ENCODE measurements around the gene MSH3.

Gene MSH3

DNA sequence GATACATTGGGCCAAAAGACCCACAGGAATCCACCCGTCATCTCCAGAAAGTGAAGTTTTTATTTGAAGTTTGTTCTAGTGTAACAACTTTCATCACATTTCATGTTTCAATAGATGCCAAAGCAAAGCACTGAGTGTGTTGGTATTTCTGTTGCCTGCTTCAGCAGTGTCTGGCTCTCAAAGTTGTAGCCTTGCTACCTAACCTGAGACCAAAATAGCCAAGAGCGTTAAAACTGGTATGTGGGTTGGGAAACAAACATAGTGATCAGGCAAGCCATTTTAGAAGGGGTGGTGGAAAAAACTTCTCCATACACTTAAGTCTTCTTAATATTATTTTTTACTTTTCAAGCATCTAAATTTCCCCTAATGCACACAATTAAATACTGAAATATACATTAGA, 150.6 kb downstream of the MSH3 start:
- CTCF ChIA-PET, result no interaction called here
- H3K4me3 ChIP-seq (ENCODE audit: low read depth, low read length), result no peak overlapping the region
- H3K36me3 ChIP-seq (ENCODE audit: control insufficient read depth in 2 of 2, insufficient read depth in 1 of 2, low read length in 2 of 2), result peaks cover 0 to 3% of the 10 kb centered on the region in 2 experiments; a peak in 2 of 3 replicates
- H3K27ac ChIP-seq (ENCODE audit: extremely low read depth, low read depth, low read length), result no peak overlapping the region
- TF ChIP-seq ZSCAN16 (tag by site-specific recombination; IDR thresholded peaks at IDR 0.05), result no peak
- TF ChIP-seq ZNF843 (tag by site-specific recombination; IDR thresholded peaks at IDR 0.05), result no peak
- no peak for TF ChIP-seq OSR2 (tag by site-specific recombination; IDR thresholded peaks at IDR 0.05)
- TF ChIP-seq ZNF24 (tag by site-specific recombination; IDR thresholded peaks at IDR 0.05), result no peak
- TF ChIP-seq, protein P1, sequence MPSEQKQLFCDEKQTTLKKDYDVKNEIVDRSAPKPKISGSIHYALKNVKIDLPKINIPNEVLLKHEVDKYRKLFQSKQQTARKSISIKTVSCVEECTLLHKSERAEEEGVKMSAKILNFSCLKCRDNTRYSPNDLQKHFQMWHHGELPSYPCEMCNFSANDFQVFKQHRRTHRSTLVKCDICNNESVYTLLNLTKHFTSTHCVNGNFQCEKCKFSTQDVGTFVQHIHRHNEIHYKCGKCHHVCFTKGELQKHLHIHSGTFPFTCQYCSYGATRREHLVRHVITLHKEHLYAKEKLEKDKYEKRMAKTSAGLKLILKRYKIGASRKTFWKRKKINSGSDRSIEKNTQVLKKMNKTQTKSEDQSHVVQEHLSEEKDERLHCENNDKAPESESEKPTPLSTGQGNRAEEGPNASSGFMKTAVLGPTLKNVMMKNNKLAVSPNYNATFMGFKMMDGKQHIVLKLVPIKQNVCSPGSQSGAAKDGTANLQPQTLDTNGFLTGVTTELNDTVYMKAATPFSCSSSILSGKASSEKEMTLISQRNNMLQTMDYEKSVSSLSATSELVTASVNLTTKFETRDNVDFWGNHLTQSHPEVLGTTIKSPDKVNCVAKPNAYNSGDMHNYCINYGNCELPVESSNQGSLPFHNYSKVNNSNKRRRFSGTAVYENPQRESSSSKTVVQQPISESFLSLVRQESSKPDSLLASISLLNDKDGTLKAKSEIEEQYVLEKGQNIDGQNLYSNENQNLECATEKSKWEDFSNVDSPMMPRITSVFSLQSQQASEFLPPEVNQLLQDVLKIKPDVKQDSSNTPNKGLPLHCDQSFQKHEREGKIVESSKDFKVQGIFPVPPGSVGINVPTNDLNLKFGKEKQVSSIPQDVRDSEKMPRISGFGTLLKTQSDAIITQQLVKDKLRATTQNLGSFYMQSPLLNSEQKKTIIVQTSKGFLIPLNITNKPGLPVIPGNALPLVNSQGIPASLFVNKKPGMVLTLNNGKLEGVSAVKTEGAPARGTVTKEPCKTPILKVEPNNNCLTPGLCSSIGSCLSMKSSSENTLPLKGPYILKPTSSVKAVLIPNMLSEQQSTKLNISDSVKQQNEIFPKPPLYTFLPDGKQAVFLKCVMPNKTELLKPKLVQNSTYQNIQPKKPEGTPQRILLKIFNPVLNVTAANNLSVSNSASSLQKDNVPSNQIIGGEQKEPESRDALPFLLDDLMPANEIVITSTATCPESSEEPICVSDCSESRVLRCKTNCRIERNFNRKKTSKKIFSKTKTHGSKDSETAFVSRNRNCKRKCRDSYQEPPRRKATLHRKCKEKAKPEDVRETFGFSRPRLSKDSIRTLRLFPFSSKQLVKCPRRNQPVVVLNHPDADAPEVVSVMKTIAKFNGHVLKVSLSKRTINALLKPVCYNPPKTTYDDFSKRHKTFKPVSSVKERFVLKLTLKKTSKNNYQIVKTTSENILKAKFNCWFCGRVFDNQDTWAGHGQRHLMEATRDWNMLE (tag by site-specific recombination; conservative IDR thresholded peaks at IDR 0.05; ENCODE audit: low read depth), result no peak
- no peak for TF ChIP-seq RBAK (tag by site-specific recombination; IDR thresholded peaks at IDR 0.05)
- TF ChIP-seq SP3 (tag by site-specific recombination; IDR thresholded peaks at IDR 0.05), result no peak
- TF ChIP-seq ZNF514 (tag by site-specific recombination; IDR thresholded peaks at IDR 0.05), result no peak
- TF ChIP-seq, protein P2, sequence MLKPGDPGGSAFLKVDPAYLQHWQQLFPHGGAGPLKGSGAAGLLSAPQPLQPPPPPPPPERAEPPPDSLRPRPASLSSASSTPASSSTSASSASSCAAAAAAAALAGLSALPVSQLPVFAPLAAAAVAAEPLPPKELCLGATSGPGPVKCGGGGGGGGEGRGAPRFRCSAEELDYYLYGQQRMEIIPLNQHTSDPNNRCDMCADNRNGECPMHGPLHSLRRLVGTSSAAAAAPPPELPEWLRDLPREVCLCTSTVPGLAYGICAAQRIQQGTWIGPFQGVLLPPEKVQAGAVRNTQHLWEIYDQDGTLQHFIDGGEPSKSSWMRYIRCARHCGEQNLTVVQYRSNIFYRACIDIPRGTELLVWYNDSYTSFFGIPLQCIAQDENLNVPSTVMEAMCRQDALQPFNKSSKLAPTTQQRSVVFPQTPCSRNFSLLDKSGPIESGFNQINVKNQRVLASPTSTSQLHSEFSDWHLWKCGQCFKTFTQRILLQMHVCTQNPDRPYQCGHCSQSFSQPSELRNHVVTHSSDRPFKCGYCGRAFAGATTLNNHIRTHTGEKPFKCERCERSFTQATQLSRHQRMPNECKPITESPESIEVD (tag by site-specific recombination; IDR thresholded peaks at IDR 0.05), result no peak
- TF ChIP-seq, protein P3, sequence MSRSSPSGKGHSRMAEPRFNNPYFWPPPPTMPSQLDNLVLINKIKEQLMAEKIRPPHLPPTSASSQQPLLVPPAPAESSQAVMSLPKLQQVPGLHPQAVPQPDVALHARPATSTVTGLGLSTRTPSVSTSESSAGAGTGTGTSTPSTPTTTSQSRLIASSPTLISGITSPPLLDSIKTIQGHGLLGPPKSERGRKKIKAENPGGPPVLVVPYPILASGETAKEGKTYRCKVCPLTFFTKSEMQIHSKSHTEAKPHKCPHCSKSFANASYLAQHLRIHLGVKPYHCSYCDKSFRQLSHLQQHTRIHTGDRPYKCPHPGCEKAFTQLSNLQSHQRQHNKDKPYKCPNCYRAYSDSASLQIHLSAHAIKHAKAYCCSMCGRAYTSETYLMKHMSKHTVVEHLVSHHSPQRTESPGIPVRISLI (tag by site-specific recombination; IDR thresholded peaks at IDR 0.05), result no peak
- no peak for TF ChIP-seq ZEB2 (tag by site-specific recombination; IDR thresholded peaks at IDR 0.05)
- TF ChIP-seq, protein P4, sequence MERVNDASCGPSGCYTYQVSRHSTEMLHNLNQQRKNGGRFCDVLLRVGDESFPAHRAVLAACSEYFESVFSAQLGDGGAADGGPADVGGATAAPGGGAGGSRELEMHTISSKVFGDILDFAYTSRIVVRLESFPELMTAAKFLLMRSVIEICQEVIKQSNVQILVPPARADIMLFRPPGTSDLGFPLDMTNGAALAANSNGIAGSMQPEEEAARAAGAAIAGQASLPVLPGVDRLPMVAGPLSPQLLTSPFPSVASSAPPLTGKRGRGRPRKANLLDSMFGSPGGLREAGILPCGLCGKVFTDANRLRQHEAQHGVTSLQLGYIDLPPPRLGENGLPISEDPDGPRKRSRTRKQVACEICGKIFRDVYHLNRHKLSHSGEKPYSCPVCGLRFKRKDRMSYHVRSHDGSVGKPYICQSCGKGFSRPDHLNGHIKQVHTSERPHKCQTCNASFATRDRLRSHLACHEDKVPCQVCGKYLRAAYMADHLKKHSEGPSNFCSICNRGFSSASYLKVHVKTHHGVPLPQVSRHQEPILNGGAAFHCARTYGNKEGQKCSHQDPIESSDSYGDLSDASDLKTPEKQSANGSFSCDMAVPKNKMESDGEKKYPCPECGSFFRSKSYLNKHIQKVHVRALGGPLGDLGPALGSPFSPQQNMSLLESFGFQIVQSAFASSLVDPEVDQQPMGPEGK (tag by site-specific recombination; IDR thresholded peaks at IDR 0.05), result no peak
- no peaks in the 10 kb centered on the region for H3K4me1 ChIP-seq (ENCODE audit: control insufficient read depth, insufficient read depth, low read length)
- POLR2A ChIA-PET, result no interaction called here
- no peaks in the 10 kb centered on the region for H3K9me3 ChIP-seq (ENCODE audit: control insufficient read depth, insufficient read depth, low read depth, low read length)

DNA sequence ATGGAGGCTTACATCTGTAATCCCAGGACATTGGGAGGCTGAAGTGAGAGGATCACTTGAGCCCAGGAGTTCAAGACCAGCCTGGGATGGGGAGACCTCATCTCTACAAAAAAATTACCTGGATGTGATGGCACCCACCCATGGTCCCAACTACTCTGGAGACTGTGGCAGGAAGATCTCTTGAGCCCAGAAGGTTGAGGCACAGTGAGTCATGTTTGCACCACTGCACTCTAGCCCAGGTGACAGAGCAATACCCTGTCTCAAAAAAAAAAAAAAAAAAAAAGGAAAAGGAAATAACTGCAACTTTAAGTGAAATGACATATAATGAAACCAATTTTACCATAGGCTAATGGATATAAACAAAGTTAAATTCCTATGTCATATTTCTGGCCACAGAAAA, 152.5 kb downstream of the MSH3 start:
- H3K27ac ChIP-seq (ENCODE audit: extremely low read depth, low read depth, low read length), result no peak overlapping the region
- H3K36me3 ChIP-seq (ENCODE audit: control insufficient read depth in 2 of 2, insufficient read depth in 1 of 2, low read length in 2 of 2), result peaks cover 0 to 3% of the 10 kb centered on the region in 2 experiments; a peak in 2 of 3 replicates
- H3K9me3 ChIP-seq (ENCODE audit: control insufficient read depth, insufficient read depth, low read depth, low read length), result no peaks in the 10 kb centered on the region
- H3K4me1 ChIP-seq (ENCODE audit: control insufficient read depth, insufficient read depth, low read length), result no peaks in the 10 kb centered on the region
- CTCF ChIA-PET, result no interaction called here
- POLR2A ChIA-PET, result no interaction called here
- no peak overlapping the region for H3K4me3 ChIP-seq (ENCODE audit: low read depth, low read length)
- no peak for TF ChIP-seq ZNF138 (tag by site-specific recombination; IDR thresholded peaks at IDR 0.05; ENCODE audit: borderline replicate concordance)
- no peak for TF ChIP-seq MYNN (tag by site-specific recombination; IDR thresholded peaks at IDR 0.05; ENCODE audit: borderline replicate concordance)
- TF ChIP-seq ZNF354C (tag by site-specific recombination; IDR thresholded peaks at IDR 0.05; ENCODE audit: borderline replicate concordance, low read depth), result no peak
- TF ChIP-seq, protein P5, sequence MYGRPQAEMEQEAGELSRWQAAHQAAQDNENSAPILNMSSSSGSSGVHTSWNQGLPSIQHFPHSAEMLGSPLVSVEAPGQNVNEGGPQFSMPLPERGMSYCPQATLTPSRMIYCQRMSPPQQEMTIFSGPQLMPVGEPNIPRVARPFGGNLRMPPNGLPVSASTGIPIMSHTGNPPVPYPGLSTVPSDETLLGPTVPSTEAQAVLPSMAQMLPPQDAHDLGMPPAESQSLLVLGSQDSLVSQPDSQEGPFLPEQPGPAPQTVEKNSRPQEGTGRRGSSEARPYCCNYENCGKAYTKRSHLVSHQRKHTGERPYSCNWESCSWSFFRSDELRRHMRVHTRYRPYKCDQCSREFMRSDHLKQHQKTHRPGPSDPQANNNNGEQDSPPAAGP (tag by site-specific recombination; IDR thresholded peaks at IDR 0.05), result no peak
- no peak for TF ChIP-seq ZFP37 (tag by site-specific recombination; IDR thresholded peaks at IDR 0.05)
- TF ChIP-seq RBAK (tag by site-specific recombination; IDR thresholded peaks at IDR 0.05), result no peak
- no peak for TF ChIP-seq BCL11A (tag by site-specific recombination; IDR thresholded peaks at IDR 0.05; ENCODE audit: low read depth)
- no peak for TF ChIP-seq ZNF239 (tag by site-specific recombination; IDR thresholded peaks at IDR 0.05)
- TF ChIP-seq ZNF174 (tag by site-specific recombination; IDR thresholded peaks at IDR 0.05), result no peak
- TF ChIP-seq ZBTB8A (tag by site-specific recombination; IDR thresholded peaks at IDR 0.05), result no peak
- no peak for TF ChIP-seq ZNF530 (tag by site-specific recombination; IDR thresholded peaks at IDR 0.05; ENCODE audit: low read depth)
- no peak for TF ChIP-seq ZNF596 (tag by site-specific recombination; IDR thresholded peaks at IDR 0.05)

Measured in HEK293 (cell line).